CD4-positive, alpha-beta T cell treated with Interferon alpha-2 for 1 hour (primary cell): ENCODE data around the gene DNPEP.
A peak's percentile ranks its signal among the peaks of the same experiment; 100 is the strongest.
"Not testable (repeated sequence)": the region's sequence is repeated elsewhere in the genome, so short reads cannot be mapped to it uniquely, and the experiment has no call there.

Experiments
- DNase-seq, 2 donors: peaks; one replicate each; pipeline ENCODE4 v3.0.0-alpha.2; 2020 to 2022

DNPEP gene

GRCh38 chr2:219418155-219419011, 30.7 kb upstream of the DNPEP start, which contains the start of gene DES:
DES (plus strand) TSS chr2:219418377; CDS start chr2:219418463, 86 bp downstream.
- DNase-seq = no peak

- no peak for DNase-seq
Measured at GRCh38 chr2:219417374-219417773, 29.7 kb upstream of the DNPEP start.

GRCh38 chr2:219416938-219417337, 29.2 kb upstream of the DNPEP start:
- no peak for DNase-seq

- no peak for DNase-seq
Measured at GRCh38 chr2:219416235-219416602, 28.5 kb upstream of the DNPEP start.

- no peak for DNase-seq
Measured at GRCh38 chr2:219415580-219416234, 28.0 kb upstream of the DNPEP start.

GRCh38 chr2:219414857-219415256, 27.1 kb upstream of the DNPEP start:
- DNase-seq = no peak

- no peak for DNase-seq
Measured at GRCh38 chr2:219410390-219410789, 22.7 kb upstream of the DNPEP start.

- no peak for DNase-seq
Measured at GRCh38 chr2:219409619-219410018, 21.9 kb upstream of the DNPEP start.

- no peak for DNase-seq
Measured at GRCh38 chr2:219408631-219409030, 20.9 kb upstream of the DNPEP start.

GRCh38 chr2:219408204-219408603, 20.5 kb upstream of the DNPEP start:
- no peak for DNase-seq

GRCh38 chr2:219407343-219407742, 19.6 kb upstream of the DNPEP start:
- DNase-seq = not testable (repeated sequence)

- DNase-seq = no peak
Measured at GRCh38 chr2:219406861-219407230, 19.1 kb upstream of the DNPEP start.

GRCh38 chr2:219405958-219406860, 18.5 kb upstream of the DNPEP start:
- DNase-seq = no peak

- DNase-seq = no peak
Measured at GRCh38 chr2:219405451-219405850, 17.7 kb upstream of the DNPEP start.

- no peak for DNase-seq
Measured at GRCh38 chr2:219404954-219405353, 17.2 kb upstream of the DNPEP start.

- no peak for DNase-seq
Measured at GRCh38 chr2:219404291-219404910, 16.7 kb upstream of the DNPEP start.

GRCh38 chr2:219403861-219404260, 16.1 kb upstream of the DNPEP start:
- DNase-seq = no peak

GRCh38 chr2:219402665-219403515, 15.2 kb upstream of the DNPEP start:
- peak; percentile 54 to 71 for DNase-seq

- DNase-seq = no peak
Measured at GRCh38 chr2:219401606-219402005, 13.9 kb upstream of the DNPEP start.

GRCh38 chr2:219400562-219400961, 12.8 kb upstream of the DNPEP start:
- no peak for DNase-seq

- no peak for DNase-seq
Measured at GRCh38 chr2:219399716-219400478, 12.2 kb upstream of the DNPEP start.
